H9 (cell line): Measurements from ENCODE around the gene CD320. TPM values are rescaled to one million over a fixed set of nuclear protein-coding genes. Genes with fewer than 3 reads are reported as not detected.

ENCODE experiments used
- DNase-seq: peaks from one replicate; pipeline ENCODE4 v3.0.0-alpha.2; 2017
- H2AFZ ChIP-seq: one replicate; pipeline ENCODE4 v1.6.1; 2013; ENCODE audit warnings: mild to moderate bottlenecking, low read length, control low read depth, moderate library complexity
- H2AK5ac ChIP-seq: 2 replicates; pipeline ENCODE4 v1.6.1; 2013; ENCODE audit warnings: low read length, control low read depth, mixed read lengths; ENCODE audit not compliant: insufficient read length
- H2BK120ac ChIP-seq: one replicate; pipeline ENCODE4 v1.6.1; 2013; ENCODE audit warnings: low read depth, mild to moderate bottlenecking, low read length, control low read depth, inconsistent platforms; ENCODE audit not compliant: poor library complexity, severe bottlenecking
- H2BK12ac ChIP-seq: 2 replicates; pipeline ENCODE4 v1.6.1; 2013; ENCODE audit warnings: low read length, control low read depth, mixed read lengths, low read depth; ENCODE audit not compliant: insufficient read length
- H2BK15ac ChIP-seq: 2 replicates; pipeline ENCODE4 v1.6.1; 2013; ENCODE audit warnings: low read depth, low read length, control low read depth
- H2BK20ac ChIP-seq: one replicate; pipeline ENCODE4 v1.6.1; 2013; ENCODE audit warnings: low read depth, mild to moderate bottlenecking, low read length, control low read depth, inconsistent platforms; ENCODE audit not compliant: poor library complexity, severe bottlenecking
- H2BK5ac ChIP-seq: 2 replicates; pipeline ENCODE4 v1.6.1; 2013; ENCODE audit warnings: low read length, control low read depth, mixed read lengths; ENCODE audit not compliant: insufficient read length
- H3K14ac ChIP-seq: 2 replicates; pipeline ENCODE4 v1.6.1; 2013; ENCODE audit warnings: low read length, control low read depth; ENCODE audit not compliant: insufficient read depth
- H3K18ac ChIP-seq: 2 replicates; pipeline ENCODE4 v1.6.1; 2013; ENCODE audit warnings: low read depth, mild to moderate bottlenecking, mixed read lengths, low read length, control low read depth; ENCODE audit not compliant: insufficient read length
- H3K23ac ChIP-seq: 2 replicates; pipeline ENCODE4 v1.6.1; 2013; ENCODE audit warnings: low read length, control low read depth, mixed read lengths, low read depth; ENCODE audit not compliant: insufficient read length
- H3K23me2 ChIP-seq: 2 replicates; pipeline ENCODE4 v1.6.1; 2013; ENCODE audit warnings: low read depth, mild to moderate bottlenecking, mixed read lengths, low read length, control low read depth; ENCODE audit not compliant: insufficient read length, poor library complexity, severe bottlenecking
- H3K27ac ChIP-seq: 2 replicates; pipeline ENCODE4 v1.5.1; 2013; ENCODE audit warnings: low read length, control low read depth, mixed read lengths, low read depth; ENCODE audit not compliant: insufficient read length
- H3K27me3 ChIP-seq: 2 replicates; pipeline ENCODE4 v1.6.1; 2013; ENCODE audit warnings: low read length, control low read depth, inconsistent platforms; ENCODE audit not compliant: insufficient read depth
- H3K4ac ChIP-seq: 2 replicates; pipeline ENCODE4 v1.6.1; 2013; ENCODE audit warnings: low read depth, mild to moderate bottlenecking, control low read depth, inconsistent platforms, low read length, moderate library complexity
- H3K4me1 ChIP-seq: 2 replicates; pipeline ENCODE4 v1.6.1; 2013; ENCODE audit warnings: low read length, control low read depth, inconsistent platforms; ENCODE audit not compliant: insufficient read depth
- H3K4me2 ChIP-seq: 2 replicates; pipeline ENCODE4 v1.6.1; 2013; ENCODE audit warnings: low read length, control low read depth, mixed read lengths; ENCODE audit not compliant: insufficient read length, insufficient read depth
- H3K56ac ChIP-seq: 2 replicates; pipeline ENCODE4 v1.6.1; 2013; ENCODE audit warnings: low read depth, mild to moderate bottlenecking, mixed read lengths, low read length, control low read depth; ENCODE audit not compliant: insufficient read length
- H3K79me1 ChIP-seq: 2 replicates; pipeline ENCODE4 v1.6.1; 2013; ENCODE audit warnings: low read depth, mild to moderate bottlenecking, moderate library complexity, low read length, control low read depth, inconsistent platforms; ENCODE audit not compliant: insufficient read depth, poor library complexity, severe bottlenecking
- H3K79me2 ChIP-seq: 2 replicates; pipeline ENCODE4 v1.6.1; 2013; ENCODE audit warnings: low read length, control low read depth, inconsistent platforms; ENCODE audit not compliant: insufficient read depth
- H3K9ac ChIP-seq: 2 replicates; pipeline ENCODE4 v1.6.1; 2013; ENCODE audit warnings: low read length, control low read depth, mixed read lengths; ENCODE audit not compliant: insufficient read length; ENCODE audit errors: extremely low read depth
- H3K9me3 ChIP-seq: one replicate; pipeline ENCODE4 v1.6.1; 2013; ENCODE audit warnings: low read depth, low read length, inconsistent platforms; ENCODE audit not compliant: control insufficient read depth
- H3T11ph ChIP-seq: one replicate; pipeline ENCODE4 v1.6.1; 2013; ENCODE audit warnings: mild to moderate bottlenecking, low read length, control low read depth, inconsistent platforms
- H4K20me1 ChIP-seq: one replicate; pipeline ENCODE4 v1.6.1; 2013; ENCODE audit not compliant: control insufficient read depth, insufficient read length, insufficient read depth
- H4K5ac ChIP-seq: 2 replicates; pipeline ENCODE4 v1.6.1; 2013; ENCODE audit warnings: low read depth, mild to moderate bottlenecking, mixed read lengths, low read length, control low read depth; ENCODE audit not compliant: insufficient read length
- H4K8ac ChIP-seq: replicated peaks from 2 replicates; pipeline ENCODE4 v1.6.1; 2013; ENCODE audit warnings: low read length, control low read depth, mixed read lengths, low read depth; ENCODE audit not compliant: insufficient read length
- H4K91ac ChIP-seq: 2 replicates; pipeline ENCODE4 v1.6.1; 2013; ENCODE audit warnings: low read depth, mild to moderate bottlenecking, moderate library complexity, mixed read lengths, low read length, control low read depth; ENCODE audit not compliant: insufficient read length
- H3K27ac Mint-ChIP-seq, 3 experiments: 2 replicates in 2 of 3; 3 replicates in 1 of 3; pipeline ENCODE4 v1.8.0; 2020 to 2021; ENCODE audit warnings: mixed read lengths in 3 of 3, mild to moderate bottlenecking in 1 of 3, moderate library complexity in 1 of 3
- H3K27me3 Mint-ChIP-seq: 2 replicates; pipeline ENCODE4 v1.8.0; 2021; ENCODE audit warnings: low read depth, mild to moderate bottlenecking, moderate library complexity, mixed read lengths
- H3K36me3 Mint-ChIP-seq, 3 experiments: 2 replicates in 2 of 3; 3 replicates in 1 of 3; pipeline ENCODE4 v1.8.0; 2020 to 2021; ENCODE audit warnings: low read depth in 3 of 3, mixed read lengths in 3 of 3; ENCODE audit not compliant: insufficient read depth in 1 of 3
- H3K4me1 Mint-ChIP-seq, 2 experiments: 2 replicates each; pipeline ENCODE4 v1.8.0; 2020; ENCODE audit warnings: mixed read lengths in 2 of 2
- H3K4me3 Mint-ChIP-seq, 2 experiments: 2 replicates in 1 of 2; 3 replicates in 1 of 2; pipeline ENCODE4 v1.8.0; 2020 to 2021; ENCODE audit warnings: mild to moderate bottlenecking in 2 of 2, mixed read lengths in 2 of 2, moderate library complexity in 1 of 2
- H3K9me3 Mint-ChIP-seq, 2 experiments: 2 replicates in 1 of 2; 3 replicates in 1 of 2; pipeline ENCODE4 v1.8.0; 2020; ENCODE audit warnings: mild to moderate bottlenecking in 2 of 2, mixed read lengths in 2 of 2, moderate library complexity in 1 of 2
- WGBS: extraction: QIAGEN DNeasy Blood & Tissue Kit; methylation state at CpG from one replicate; pipeline ENCODE4 v1.1.7; 2013; ENCODE audit warnings: missing lambda C conversion rate, low lambda C conversion rate, mixed read lengths; ENCODE audit not compliant: insufficient read length; ENCODE audit errors: extremely low coverage; 5-methylcytosine and 5-hydroxymethylcytosine counted together
- total RNA-seq: library from RNA; stranded (reverse); gene quantifications from 2 replicates; pipeline ENCODE4 v1.2.1, GENCODE V29; 2021
- TF ChIP-seq, protein P1 (sequence below): fragments of 200-600 bp; sonication (generic); conservative IDR thresholded peaks from 3 replicates; pipeline ENCODE4 v1.8.0; 2021; ENCODE audit warnings: antibody characterized with exemption, mild to moderate bottlenecking

Gene CD320
- total RNA-seq, 1 experiment from 2014 or later = 72.1 TPM

DNA sequence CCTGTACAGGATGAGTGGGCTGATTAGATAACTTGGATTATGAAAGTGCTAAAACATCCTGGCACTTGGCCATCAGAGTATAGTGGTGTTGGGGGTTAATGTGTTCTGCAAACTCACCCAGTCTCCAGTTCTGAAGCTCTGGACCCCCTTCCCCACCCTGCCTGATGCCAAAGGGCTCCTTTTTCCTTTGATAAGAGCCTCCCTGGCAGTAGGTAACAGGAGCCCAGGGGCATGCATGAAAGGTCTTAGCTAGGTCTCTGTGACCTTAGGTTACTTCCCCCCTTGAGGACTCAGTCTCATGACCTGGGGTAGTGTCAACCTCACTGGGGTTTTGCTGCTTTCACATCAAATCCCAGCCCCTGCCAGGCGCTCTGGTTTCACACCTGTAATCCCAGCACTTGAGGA lies 15.6 kb upstream of the CD320 start:
- no peak for DNase-seq
- peaks cover 6% of the 10 kb centered on the region for H3K23me2 ChIP-seq
- H2BK12ac ChIP-seq = no peak overlapping the region
- no peaks in the 10 kb centered on the region for H3K9me3 ChIP-seq
- H4K5ac ChIP-seq = no peak overlapping the region
- Mint-ChIP-seq H3K4me1 (peaks cover 12 to 25% of the 10 kb centered on the region in 2 experiments), H3K36me3 (peaks cover 14 to 31% (median 22%) of the 10 kb centered on the region in 3 experiments), H3K27ac (no peak overlapping the region), H3K27me3 (peaks cover 8% of the 10 kb centered on the region), H3K9me3 (peaks cover 0 to 3% of the 10 kb centered on the region in 2 experiments; a peak in 2 of 5 replicates), H3K4me3 (peak overlapping the region; percentile 96 to 98; a peak in 3 of 5 replicates)
- no peak overlapping the region for H3K9ac ChIP-seq
- no peak overlapping the region for H4K8ac ChIP-seq
- no peak overlapping the region for H2BK20ac ChIP-seq
- H3K18ac ChIP-seq = no peak overlapping the region
- no peak overlapping the region for H3K56ac ChIP-seq
- H2BK15ac ChIP-seq = no peak overlapping the region
- no peak overlapping the region for H2AK5ac ChIP-seq
- H3K27me3 ChIP-seq = no peaks in the 10 kb centered on the region
- H3K4ac ChIP-seq = no peak overlapping the region
- no peaks in the 10 kb centered on the region for H4K20me1 ChIP-seq
- H3K14ac ChIP-seq = no peak overlapping the region
- no peak overlapping the region for H3K4me2 ChIP-seq
- WGBS = no CpG with 5 or more reads among the region's 1 CpG
- H3K27ac ChIP-seq = no peak overlapping the region
- peaks cover 5% of the 10 kb centered on the region; the same call in 1 of the 2 replicates for H3K79me2 ChIP-seq
- no peak overlapping the region for H2BK120ac ChIP-seq
- no peaks in the 10 kb centered on the region for H3K79me1 ChIP-seq
- no peak overlapping the region for H2AFZ ChIP-seq
- no peak overlapping the region for H3T11ph ChIP-seq
- no peak overlapping the region for H2BK5ac ChIP-seq
- no peak overlapping the region for H3K23ac ChIP-seq
- TF ChIP-seq, protein P1, sequence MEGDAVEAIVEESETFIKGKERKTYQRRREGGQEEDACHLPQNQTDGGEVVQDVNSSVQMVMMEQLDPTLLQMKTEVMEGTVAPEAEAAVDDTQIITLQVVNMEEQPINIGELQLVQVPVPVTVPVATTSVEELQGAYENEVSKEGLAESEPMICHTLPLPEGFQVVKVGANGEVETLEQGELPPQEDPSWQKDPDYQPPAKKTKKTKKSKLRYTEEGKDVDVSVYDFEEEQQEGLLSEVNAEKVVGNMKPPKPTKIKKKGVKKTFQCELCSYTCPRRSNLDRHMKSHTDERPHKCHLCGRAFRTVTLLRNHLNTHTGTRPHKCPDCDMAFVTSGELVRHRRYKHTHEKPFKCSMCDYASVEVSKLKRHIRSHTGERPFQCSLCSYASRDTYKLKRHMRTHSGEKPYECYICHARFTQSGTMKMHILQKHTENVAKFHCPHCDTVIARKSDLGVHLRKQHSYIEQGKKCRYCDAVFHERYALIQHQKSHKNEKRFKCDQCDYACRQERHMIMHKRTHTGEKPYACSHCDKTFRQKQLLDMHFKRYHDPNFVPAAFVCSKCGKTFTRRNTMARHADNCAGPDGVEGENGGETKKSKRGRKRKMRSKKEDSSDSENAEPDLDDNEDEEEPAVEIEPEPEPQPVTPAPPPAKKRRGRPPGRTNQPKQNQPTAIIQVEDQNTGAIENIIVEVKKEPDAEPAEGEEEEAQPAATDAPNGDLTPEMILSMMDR = no peak
- H4K91ac ChIP-seq = no peak overlapping the region
- no peaks in the 10 kb centered on the region for H3K4me1 ChIP-seq
